Measurements from ENCODE around the gene IGF2R.
"Not testable (repeated sequence)": the region's sequence is repeated elsewhere in the genome, so short reads cannot be mapped to it uniquely, and the experiment has no call there.

Gene IGF2R

DNA sequence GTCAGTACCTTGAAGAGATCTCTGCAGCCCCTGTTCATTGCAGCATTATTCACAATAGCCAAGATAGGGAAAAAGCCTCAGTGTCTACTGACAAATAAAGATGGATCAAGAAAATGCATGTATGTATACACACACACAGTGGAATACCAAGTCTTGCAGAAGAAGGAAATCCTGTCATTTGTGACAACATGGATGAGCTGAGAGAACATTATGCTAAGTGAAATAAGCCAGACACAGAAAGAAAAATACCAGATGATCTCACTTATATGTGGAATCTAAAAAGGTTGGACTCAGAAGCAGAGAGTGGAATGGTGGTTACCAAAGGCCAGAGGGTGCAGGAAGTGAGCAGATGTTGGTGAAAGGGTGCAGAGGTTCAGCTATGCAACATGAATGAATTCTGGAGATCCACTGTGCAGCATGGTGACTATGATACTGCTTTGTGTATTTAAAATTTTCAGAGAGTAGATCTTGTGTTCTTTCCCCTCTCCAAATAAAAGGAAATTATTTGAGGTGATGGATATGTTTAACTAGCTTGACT lies 141.8 kb downstream of the IGF2R start:
- H3K4me3 ChIP-seq (ENCODE audit: low read length) = no peak overlapping the region
- TF ChIP-seq, protein P1, sequence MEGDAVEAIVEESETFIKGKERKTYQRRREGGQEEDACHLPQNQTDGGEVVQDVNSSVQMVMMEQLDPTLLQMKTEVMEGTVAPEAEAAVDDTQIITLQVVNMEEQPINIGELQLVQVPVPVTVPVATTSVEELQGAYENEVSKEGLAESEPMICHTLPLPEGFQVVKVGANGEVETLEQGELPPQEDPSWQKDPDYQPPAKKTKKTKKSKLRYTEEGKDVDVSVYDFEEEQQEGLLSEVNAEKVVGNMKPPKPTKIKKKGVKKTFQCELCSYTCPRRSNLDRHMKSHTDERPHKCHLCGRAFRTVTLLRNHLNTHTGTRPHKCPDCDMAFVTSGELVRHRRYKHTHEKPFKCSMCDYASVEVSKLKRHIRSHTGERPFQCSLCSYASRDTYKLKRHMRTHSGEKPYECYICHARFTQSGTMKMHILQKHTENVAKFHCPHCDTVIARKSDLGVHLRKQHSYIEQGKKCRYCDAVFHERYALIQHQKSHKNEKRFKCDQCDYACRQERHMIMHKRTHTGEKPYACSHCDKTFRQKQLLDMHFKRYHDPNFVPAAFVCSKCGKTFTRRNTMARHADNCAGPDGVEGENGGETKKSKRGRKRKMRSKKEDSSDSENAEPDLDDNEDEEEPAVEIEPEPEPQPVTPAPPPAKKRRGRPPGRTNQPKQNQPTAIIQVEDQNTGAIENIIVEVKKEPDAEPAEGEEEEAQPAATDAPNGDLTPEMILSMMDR (IDR thresholded peaks at IDR 0.05; ENCODE audit: low read depth, low read length) = no peak
- TF ChIP-seq EZH2phosphoT487 (IDR thresholded peaks at IDR 0.05; ENCODE audit: low read depth) = no peak
- no peak overlapping the region for H3K27ac ChIP-seq (ENCODE audit: low read length)
- no peak overlapping the region for H3K9ac ChIP-seq (ENCODE audit: low read length)
- no peaks in the 10 kb centered on the region for H3K27me3 ChIP-seq (ENCODE audit: low read depth, low read length)
- H3K4me1 ChIP-seq (ENCODE audit: low read length) = no peaks in the 10 kb centered on the region
- H3K36me3 ChIP-seq (replicated peaks; ENCODE audit: low read depth, low read length) = no peaks in the 10 kb centered on the region
- H2AFZ ChIP-seq (ENCODE audit: low read depth, low read length) = no peak overlapping the region
- H3K9me3 ChIP-seq (ENCODE audit: insufficient read depth, low read length) = no peaks in the 10 kb centered on the region
- H3K4me2 ChIP-seq (ENCODE audit: low read length) = no peak overlapping the region
- no peaks in the 10 kb centered on the region for H3K79me2 ChIP-seq (ENCODE audit: low read length)
- H4K20me1 ChIP-seq (ENCODE audit: insufficient read depth, low read length) = no peaks in the 10 kb centered on the region

DNA sequence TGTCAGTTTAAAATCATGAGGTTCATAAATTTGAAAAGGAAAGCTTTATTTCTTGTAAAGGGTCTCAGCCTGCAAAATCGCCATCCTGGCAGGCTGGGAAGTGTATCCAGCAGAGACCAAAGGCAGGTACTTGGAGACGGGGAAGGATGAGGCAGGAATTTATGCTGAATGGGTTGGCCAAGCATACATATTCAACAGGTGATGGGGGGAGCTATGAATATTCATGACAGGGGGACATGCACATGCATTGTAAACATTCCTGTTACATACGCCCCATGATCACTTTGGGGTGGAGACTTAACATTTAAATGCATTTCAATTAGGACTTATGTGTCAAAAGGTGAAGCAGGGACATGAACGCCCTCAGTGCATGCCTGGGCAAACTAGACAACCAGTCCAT lies 142.9 kb downstream of the IGF2R start:
- no peak overlapping the region for H2AFZ ChIP-seq (ENCODE audit: low read depth, low read length)
- H3K27ac ChIP-seq (ENCODE audit: low read length) = no peak overlapping the region
- H3K27me3 ChIP-seq (ENCODE audit: low read depth, low read length) = no peaks in the 10 kb centered on the region
- H3K79me2 ChIP-seq (ENCODE audit: low read length) = no peaks in the 10 kb centered on the region
- TF ChIP-seq, protein P1 (IDR thresholded peaks at IDR 0.05; ENCODE audit: low read depth, low read length) = no peak
- TF ChIP-seq EZH2phosphoT487 (IDR thresholded peaks at IDR 0.05; ENCODE audit: low read depth) = no peak
- no peaks in the 10 kb centered on the region for H4K20me1 ChIP-seq (ENCODE audit: insufficient read depth, low read length)
- H3K4me3 ChIP-seq (ENCODE audit: low read length) = no peak overlapping the region
- H3K9ac ChIP-seq (ENCODE audit: low read length) = no peak overlapping the region
- peaks cover under 1% of the 10 kb centered on the region for H3K36me3 ChIP-seq (replicated peaks; ENCODE audit: low read depth, low read length)
- H3K4me1 ChIP-seq (ENCODE audit: low read length) = no peaks in the 10 kb centered on the region
- no peaks in the 10 kb centered on the region for H3K9me3 ChIP-seq (ENCODE audit: insufficient read depth, low read length)
- no peak overlapping the region for H3K4me2 ChIP-seq (ENCODE audit: low read length)

DNA sequence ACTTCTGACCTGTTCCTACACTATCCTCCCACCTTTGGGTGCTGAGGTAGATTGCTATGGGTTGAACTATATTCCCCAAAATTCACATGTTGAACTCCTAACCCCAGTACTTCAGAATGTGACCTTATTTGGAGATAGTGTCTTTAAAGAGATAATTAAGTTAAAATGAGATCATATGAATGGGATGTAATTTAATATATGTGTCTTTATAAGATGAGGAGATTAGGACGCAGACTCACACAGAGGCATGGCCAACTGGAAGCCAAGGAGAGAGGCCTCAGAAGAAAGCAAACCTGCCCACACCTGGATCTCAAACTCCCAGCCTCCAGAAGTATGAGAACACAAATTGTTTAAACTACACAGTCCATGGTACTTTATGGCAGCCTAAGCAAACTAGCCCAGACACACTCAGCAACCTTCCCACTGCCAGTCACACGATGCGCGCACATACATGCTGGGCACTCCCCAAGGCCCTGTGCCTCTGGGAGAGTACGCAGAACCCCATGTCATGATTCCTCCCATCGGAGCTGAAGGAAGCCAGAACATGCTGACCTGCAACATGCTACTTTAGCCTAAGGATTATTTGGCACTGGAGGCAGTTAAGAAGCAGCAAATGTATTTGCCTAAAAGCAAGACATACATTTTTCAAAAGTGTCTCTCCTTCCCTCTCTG lies 143.9 kb downstream of the IGF2R start:
- Histone ChIP-seq H3K9ac (ENCODE audit: low read length) (no peak overlapping the region), H3K79me2 (ENCODE audit: low read length) (no peaks in the 10 kb centered on the region), H4K20me1 (ENCODE audit: insufficient read depth, low read length) (no peaks in the 10 kb centered on the region), H3K4me3 (ENCODE audit: low read length) (no peak overlapping the region), H3K9me3 (ENCODE audit: insufficient read depth, low read length) (no peaks in the 10 kb centered on the region), H3K36me3 (replicated peaks; ENCODE audit: low read depth, low read length) (peaks cover 6% of the 10 kb centered on the region), H3K4me1 (ENCODE audit: low read length) (no peaks in the 10 kb centered on the region), H3K4me2 (ENCODE audit: low read length) (no peak overlapping the region), H2AFZ (ENCODE audit: low read depth, low read length) (no peak overlapping the region), H3K27ac (ENCODE audit: low read length) (no peak overlapping the region), H3K27me3 (ENCODE audit: low read depth, low read length) (no peaks in the 10 kb centered on the region)
- no peak for TF ChIP-seq EZH2phosphoT487 (IDR thresholded peaks at IDR 0.05; ENCODE audit: low read depth)
- TF ChIP-seq, protein P1 (IDR thresholded peaks at IDR 0.05; ENCODE audit: low read depth, low read length) = no peak

DNA sequence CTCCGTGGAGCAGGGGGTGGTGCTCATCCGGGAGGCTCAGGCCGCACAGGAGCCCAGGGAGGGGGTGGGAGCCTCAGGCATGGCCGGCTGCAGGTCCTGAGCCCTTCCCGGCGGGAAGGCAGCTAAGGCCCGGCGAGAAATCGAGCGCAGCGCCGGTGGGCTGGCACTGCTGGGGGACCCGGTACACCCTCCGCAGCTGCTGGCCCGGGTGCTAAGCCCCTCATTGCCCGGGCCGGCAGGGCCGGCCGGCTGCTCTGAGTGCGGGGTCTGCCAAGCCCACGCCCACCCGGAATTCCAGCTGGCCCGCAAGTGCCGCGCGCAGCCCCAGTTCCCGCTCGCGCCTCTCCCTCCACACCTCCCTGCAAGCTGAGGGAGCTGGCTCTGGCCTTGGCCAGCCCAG lies 145.7 kb downstream of the IGF2R start:
- H3K9me3 ChIP-seq (ENCODE audit: insufficient read depth, low read length); H3K4me3 ChIP-seq (ENCODE audit: low read length); H4K20me1 ChIP-seq (ENCODE audit: insufficient read depth, low read length); H2AFZ ChIP-seq (ENCODE audit: low read depth, low read length); H3K4me2 ChIP-seq (ENCODE audit: low read length); H3K36me3 ChIP-seq (replicated peaks; ENCODE audit: low read depth, low read length); H3K27me3 ChIP-seq (ENCODE audit: low read depth, low read length); H3K79me2 ChIP-seq (ENCODE audit: low read length); H3K27ac ChIP-seq (ENCODE audit: low read length); H3K4me1 ChIP-seq (ENCODE audit: low read length); H3K9ac ChIP-seq (ENCODE audit: low read length): not testable (repeated sequence)
